C4-2B (cell line): Measurements from ENCODE around the gene AUTS2.

Source experiments
- ZFX ChIP-seq: fragments of 450-650 bp; IDR thresholded peaks from 2 replicates; pipeline ENCODE4 v1.6.1; 2017
- TF ChIP-seq, protein P1 (sequence below): fragments of 450-650 bp; conservative IDR thresholded peaks from 2 replicates; pipeline ENCODE4 v1.5.1; 2017; ENCODE audit warnings: mild to moderate bottlenecking

DNA sequence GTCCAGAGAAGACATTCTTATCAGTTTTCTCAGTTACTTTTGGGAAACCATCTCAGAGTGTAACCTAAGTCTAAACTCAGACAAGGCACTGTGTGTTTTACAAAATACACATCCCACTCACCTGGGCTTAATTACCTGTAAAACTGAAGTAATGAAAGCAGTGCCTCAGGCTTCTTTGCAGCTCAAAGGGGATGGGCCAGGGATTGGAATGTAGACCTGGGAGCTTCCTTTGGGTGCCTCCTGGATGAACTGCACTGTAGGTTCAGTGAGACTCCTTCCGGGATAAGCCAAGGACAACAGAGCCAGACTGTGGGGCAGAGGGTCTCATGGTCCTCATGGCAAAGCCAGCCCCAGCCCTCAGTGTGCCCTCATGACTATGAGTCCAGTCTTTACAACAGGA is 861.3 kb downstream of the AUTS2 start:
- TF ChIP-seq, protein P1, sequence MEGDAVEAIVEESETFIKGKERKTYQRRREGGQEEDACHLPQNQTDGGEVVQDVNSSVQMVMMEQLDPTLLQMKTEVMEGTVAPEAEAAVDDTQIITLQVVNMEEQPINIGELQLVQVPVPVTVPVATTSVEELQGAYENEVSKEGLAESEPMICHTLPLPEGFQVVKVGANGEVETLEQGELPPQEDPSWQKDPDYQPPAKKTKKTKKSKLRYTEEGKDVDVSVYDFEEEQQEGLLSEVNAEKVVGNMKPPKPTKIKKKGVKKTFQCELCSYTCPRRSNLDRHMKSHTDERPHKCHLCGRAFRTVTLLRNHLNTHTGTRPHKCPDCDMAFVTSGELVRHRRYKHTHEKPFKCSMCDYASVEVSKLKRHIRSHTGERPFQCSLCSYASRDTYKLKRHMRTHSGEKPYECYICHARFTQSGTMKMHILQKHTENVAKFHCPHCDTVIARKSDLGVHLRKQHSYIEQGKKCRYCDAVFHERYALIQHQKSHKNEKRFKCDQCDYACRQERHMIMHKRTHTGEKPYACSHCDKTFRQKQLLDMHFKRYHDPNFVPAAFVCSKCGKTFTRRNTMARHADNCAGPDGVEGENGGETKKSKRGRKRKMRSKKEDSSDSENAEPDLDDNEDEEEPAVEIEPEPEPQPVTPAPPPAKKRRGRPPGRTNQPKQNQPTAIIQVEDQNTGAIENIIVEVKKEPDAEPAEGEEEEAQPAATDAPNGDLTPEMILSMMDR, result no peak
- no peak for TF ChIP-seq ZFX
